Measurements from ENCODE around the gene LTO1. TPM values are rescaled to one million over a fixed set of nuclear protein-coding genes. Genes with fewer than 3 reads are reported as not detected.

Gene LTO1
- total and polyA plus RNA-seq, 2 of the 13 experiments (the other 11 are each of a cell fraction or from before 2014, with no cell fraction given): 11.8 to 15.0 TPM

- peak; percentile 58; the same call in 1 of the 2 replicates for TF ChIP-seq ARID4A (CRISPR knock-in tag; IDR thresholded peaks at IDR 0.05; ENCODE audit: borderline replicate concordance)
- TF ChIP-seq, protein P1, sequence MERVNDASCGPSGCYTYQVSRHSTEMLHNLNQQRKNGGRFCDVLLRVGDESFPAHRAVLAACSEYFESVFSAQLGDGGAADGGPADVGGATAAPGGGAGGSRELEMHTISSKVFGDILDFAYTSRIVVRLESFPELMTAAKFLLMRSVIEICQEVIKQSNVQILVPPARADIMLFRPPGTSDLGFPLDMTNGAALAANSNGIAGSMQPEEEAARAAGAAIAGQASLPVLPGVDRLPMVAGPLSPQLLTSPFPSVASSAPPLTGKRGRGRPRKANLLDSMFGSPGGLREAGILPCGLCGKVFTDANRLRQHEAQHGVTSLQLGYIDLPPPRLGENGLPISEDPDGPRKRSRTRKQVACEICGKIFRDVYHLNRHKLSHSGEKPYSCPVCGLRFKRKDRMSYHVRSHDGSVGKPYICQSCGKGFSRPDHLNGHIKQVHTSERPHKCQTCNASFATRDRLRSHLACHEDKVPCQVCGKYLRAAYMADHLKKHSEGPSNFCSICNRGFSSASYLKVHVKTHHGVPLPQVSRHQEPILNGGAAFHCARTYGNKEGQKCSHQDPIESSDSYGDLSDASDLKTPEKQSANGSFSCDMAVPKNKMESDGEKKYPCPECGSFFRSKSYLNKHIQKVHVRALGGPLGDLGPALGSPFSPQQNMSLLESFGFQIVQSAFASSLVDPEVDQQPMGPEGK (CRISPR knock-in tag; IDR thresholded peaks at IDR 0.05): peak; percentile 77
- TF ChIP-seq, protein P2, sequence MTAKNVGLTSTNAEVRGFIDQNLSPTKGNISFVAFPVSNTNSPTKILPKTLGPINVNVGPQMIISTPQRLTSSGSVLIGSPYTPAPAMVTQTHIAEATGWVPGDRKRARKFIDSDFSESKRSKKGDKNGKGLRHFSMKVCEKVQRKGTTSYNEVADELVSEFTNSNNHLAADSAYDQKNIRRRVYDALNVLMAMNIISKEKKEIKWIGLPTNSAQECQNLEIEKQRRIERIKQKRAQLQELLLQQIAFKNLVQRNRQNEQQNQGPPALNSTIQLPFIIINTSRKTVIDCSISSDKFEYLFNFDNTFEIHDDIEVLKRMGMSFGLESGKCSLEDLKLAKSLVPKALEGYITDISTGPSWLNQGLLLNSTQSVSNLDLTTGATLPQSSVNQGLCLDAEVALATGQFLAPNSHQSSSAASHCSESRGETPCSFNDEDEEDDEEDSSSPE (CRISPR knock-in tag; IDR thresholded peaks at IDR 0.05): peak; percentile 84
- TF ChIP-seq, protein P3, sequence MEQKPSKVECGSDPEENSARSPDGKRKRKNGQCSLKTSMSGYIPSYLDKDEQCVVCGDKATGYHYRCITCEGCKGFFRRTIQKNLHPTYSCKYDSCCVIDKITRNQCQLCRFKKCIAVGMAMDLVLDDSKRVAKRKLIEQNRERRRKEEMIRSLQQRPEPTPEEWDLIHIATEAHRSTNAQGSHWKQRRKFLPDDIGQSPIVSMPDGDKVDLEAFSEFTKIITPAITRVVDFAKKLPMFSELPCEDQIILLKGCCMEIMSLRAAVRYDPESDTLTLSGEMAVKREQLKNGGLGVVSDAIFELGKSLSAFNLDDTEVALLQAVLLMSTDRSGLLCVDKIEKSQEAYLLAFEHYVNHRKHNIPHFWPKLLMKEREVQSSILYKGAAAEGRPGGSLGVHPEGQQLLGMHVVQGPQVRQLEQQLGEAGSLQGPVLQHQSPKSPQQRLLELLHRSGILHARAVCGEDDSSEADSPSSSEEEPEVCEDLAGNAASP (CRISPR knock-in tag; IDR thresholded peaks at IDR 0.05; ENCODE audit: borderline replicate concordance): 0 out of 2 replicates have a peak, but pooled peaks have one; percentile 38
- TF ChIP-seq TAF1 (CRISPR knock-in tag; IDR thresholded peaks at IDR 0.05): peak; percentile 8; the same call in 1 of the 2 replicates
- peak; percentile 89 for TF ChIP-seq CTCF (CRISPR knock-in tag; IDR thresholded peaks at IDR 0.05)
- TF ChIP-seq, protein P4, sequence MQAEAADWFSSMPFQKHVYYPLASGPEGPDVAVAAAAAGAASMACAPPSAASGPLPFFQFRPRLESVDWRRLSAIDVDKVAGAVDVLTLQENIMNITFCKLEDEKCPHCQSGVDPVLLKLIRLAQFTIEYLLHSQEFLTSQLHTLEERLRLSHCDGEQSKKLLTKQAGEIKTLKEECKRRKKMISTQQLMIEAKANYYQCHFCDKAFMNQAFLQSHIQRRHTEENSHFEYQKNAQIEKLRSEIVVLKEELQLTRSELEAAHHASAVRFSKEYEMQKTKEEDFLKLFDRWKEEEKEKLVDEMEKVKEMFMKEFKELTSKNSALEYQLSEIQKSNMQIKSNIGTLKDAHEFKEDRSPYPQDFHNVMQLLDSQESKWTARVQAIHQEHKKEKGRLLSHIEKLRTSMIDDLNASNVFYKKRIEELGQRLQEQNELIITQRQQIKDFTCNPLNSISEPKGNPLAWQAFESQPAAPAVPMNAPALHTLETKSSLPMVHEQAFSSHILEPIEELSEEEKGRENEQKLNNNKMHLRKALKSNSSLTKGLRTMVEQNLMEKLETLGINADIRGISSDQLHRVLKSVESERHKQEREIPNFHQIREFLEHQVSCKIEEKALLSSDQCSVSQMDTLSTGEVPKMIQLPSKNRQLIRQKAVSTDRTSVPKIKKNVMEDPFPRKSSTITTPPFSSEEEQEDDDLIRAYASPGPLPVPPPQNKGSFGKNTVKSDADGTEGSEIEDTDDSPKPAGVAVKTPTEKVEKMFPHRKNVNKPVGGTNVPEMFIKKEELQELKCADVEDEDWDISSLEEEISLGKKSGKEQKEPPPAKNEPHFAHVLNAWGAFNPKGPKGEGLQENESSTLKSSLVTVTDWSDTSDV (CRISPR knock-in tag; IDR thresholded peaks at IDR 0.05): no peak
- no peak for TF ChIP-seq HDAC2 (CRISPR knock-in tag; IDR thresholded peaks at IDR 0.05)
- no peak for TF ChIP-seq ZNF737 (CRISPR knock-in tag; IDR thresholded peaks at IDR 0.05; ENCODE audit: borderline replicate concordance)
- TF ChIP-seq, protein P5, sequence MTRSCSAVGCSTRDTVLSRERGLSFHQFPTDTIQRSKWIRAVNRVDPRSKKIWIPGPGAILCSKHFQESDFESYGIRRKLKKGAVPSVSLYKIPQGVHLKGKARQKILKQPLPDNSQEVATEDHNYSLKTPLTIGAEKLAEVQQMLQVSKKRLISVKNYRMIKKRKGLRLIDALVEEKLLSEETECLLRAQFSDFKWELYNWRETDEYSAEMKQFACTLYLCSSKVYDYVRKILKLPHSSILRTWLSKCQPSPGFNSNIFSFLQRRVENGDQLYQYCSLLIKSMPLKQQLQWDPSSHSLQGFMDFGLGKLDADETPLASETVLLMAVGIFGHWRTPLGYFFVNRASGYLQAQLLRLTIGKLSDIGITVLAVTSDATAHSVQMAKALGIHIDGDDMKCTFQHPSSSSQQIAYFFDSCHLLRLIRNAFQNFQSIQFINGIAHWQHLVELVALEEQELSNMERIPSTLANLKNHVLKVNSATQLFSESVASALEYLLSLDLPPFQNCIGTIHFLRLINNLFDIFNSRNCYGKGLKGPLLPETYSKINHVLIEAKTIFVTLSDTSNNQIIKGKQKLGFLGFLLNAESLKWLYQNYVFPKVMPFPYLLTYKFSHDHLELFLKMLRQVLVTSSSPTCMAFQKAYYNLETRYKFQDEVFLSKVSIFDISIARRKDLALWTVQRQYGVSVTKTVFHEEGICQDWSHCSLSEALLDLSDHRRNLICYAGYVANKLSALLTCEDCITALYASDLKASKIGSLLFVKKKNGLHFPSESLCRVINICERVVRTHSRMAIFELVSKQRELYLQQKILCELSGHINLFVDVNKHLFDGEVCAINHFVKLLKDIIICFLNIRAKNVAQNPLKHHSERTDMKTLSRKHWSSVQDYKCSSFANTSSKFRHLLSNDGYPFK (CRISPR knock-in tag; IDR thresholded peaks at IDR 0.05; ENCODE audit: borderline replicate concordance): no peak
Observed at GRCh38 chr11:69642913-69643632, 32.1 kb downstream of the LTO1 start (continued).

Measured in HepG2 (cell line).